ENCODE results near the gene SAPCD2. TPM values are rescaled to one million over a fixed set of nuclear protein-coding genes. Genes with fewer than 3 reads are reported as not detected.

SAPCD2 gene
- total and polyA plus RNA-seq, 9 of the 15 experiments (the other 6 are each of a cell fraction or from before 2014, with no cell fraction given): 3.4 to 91.8 (median 18.8) TPM

DNA sequence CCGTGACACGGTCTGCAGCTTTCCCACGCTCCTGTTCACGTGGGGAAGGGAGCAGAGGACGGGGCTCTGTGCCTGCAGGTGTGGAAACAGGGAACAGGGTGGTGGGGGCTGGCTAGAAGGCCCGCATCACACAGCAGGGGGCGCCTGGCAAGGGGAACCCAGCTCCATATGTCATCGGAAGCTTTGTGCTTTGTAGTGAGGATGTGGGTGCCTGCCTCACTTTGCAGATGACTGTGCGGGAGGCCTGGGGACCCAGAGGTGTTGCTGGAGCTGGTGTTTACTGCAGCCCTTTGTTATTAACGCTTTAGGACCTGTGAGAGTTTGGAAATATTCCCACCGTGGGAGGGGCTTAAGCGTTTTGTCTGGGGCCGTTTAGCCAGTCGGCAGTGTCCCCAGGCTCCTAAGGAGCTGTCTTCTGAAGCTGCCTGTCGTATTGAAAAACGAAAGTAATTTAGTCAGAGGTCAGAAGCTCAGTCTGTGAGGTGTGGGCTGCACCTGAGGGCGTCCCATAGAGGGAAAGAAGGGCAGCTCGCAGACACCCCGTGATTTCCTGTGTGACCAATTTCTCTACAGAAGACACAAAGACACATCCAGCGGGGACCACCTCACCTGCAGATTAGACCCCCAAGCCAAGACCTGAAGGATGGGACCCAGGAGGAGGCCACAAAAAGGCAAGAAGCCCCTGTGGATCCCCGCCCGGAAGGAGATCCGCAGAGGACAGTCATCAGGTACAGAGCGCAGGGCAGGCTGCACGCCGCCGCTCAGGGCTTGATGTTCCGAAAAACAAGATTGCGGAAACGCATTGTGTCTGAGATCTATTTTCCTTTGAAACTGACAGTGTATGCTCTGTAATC, 25.5 kb upstream of the SAPCD2 start:
- ATAC-seq (peak; percentile 90), FAIRE-seq (no peak), DNase-seq (ENCODE audit: extremely low read depth in 1 of 4, low spot score in 3 of 4) (peak in 3 of 4 experiments; percentile 27 to 44 (median 35))
- Histone ChIP-seq H3K27me3 (ENCODE audit: control insufficient read depth in 2 of 2, insufficient read depth in 2 of 2, low read length in 2 of 2) (no peaks in the 10 kb centered on the region), H2AFZ (ENCODE audit: low read depth, low read length) (no peak overlapping the region), H3K4me3 (no peak overlapping the region), H3K4me1 (replicated peaks in 1 of 2; ENCODE audit: control insufficient read depth in 2 of 2, insufficient read depth in 2 of 2, low read length in 2 of 2) (peaks cover 0 to 11% of the 10 kb centered on the region in 2 experiments; a peak in 1 of 5 replicates), H3K27ac (ENCODE audit: extremely low read depth, low read depth, low read length) (no peak overlapping the region), H3K9me1 (ENCODE audit: control insufficient read depth, insufficient read depth, low read length) (no peaks in the 10 kb centered on the region), H3K9me3 (replicated peaks; ENCODE audit: control insufficient read depth, insufficient read depth, low read depth, low read length) (no peaks in the 10 kb centered on the region; the same call in 1 of the 2 replicates), H3K4me2 (ENCODE audit: insufficient read depth, low read length) (no peak overlapping the region), H4K20me1 (replicated peaks; ENCODE audit: control insufficient read depth, insufficient read depth, low read length) (no peaks in the 10 kb centered on the region), H3K9ac (ENCODE audit: insufficient read depth in 1 of 2, low read depth in 2 of 2, low read length in 2 of 2) (no peak overlapping the region), H3K79me2 (ENCODE audit: control insufficient read depth, insufficient read depth, low read length) (no peaks in the 10 kb centered on the region), H3K36me3 (ENCODE audit: control insufficient read depth, insufficient read depth, low read length) (peaks cover 60% of the 10 kb centered on the region; the same call in 2 of the 3 replicates)
- ChIA-PET CTCF (ENCODE audit: low intra/inter-chr PET ratio) (no interaction called here), POLR2A (interaction anchor here (0.6 to 3.3 kb wide), 3 partner anchors 8 to 599 kb away, joined by 3 to 18 read pairs (median 3); partner anchors contain the start of gene MAN1B1)
- in situ Hi-C loops (cut with MboI): no loop called here
- TF ChIP-seq, protein P1, sequence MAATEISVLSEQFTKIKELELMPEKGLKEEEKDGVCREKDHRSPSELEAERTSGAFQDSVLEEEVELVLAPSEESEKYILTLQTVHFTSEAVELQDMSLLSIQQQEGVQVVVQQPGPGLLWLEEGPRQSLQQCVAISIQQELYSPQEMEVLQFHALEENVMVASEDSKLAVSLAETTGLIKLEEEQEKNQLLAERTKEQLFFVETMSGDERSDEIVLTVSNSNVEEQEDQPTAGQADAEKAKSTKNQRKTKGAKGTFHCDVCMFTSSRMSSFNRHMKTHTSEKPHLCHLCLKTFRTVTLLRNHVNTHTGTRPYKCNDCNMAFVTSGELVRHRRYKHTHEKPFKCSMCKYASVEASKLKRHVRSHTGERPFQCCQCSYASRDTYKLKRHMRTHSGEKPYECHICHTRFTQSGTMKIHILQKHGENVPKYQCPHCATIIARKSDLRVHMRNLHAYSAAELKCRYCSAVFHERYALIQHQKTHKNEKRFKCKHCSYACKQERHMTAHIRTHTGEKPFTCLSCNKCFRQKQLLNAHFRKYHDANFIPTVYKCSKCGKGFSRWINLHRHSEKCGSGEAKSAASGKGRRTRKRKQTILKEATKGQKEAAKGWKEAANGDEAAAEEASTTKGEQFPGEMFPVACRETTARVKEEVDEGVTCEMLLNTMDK (IDR thresholded peaks at IDR 0.05; ENCODE audit: borderline replicate concordance, insufficient read depth, low read depth, low read length, poor library complexity, severe bottlenecking): peak; percentile 86
- TF ChIP-seq FOXA1 (IDR thresholded peaks at IDR 0.05; ENCODE audit: borderline replicate concordance): no peak
- TF ChIP-seq TRIM24 (IDR thresholded peaks at IDR 0.05): no peak
- no peak for TF ChIP-seq PCBP1 (IDR thresholded peaks at IDR 0.05; ENCODE audit: low read depth, low read length, poor library complexity, severe bottlenecking)
- TF ChIP-seq SMC3 (conservative IDR thresholded peaks at IDR 0.05; ENCODE audit: insufficient read depth, low read depth, low read length): 0 out of 2 replicates have a peak, but pooled peaks have one; percentile 10
- TF ChIP-seq, protein P2, sequence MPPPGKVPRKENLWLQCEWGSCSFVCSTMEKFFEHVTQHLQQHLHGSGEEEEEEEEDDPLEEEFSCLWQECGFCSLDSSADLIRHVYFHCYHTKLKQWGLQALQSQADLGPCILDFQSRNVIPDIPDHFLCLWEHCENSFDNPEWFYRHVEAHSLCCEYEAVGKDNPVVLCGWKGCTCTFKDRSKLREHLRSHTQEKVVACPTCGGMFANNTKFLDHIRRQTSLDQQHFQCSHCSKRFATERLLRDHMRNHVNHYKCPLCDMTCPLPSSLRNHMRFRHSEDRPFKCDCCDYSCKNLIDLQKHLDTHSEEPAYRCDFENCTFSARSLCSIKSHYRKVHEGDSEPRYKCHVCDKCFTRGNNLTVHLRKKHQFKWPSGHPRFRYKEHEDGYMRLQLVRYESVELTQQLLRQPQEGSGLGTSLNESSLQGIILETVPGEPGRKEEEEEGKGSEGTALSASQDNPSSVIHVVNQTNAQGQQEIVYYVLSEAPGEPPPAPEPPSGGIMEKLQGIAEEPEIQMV (tag; conservative IDR thresholded peaks at IDR 0.05; ENCODE audit: low read depth): no peak
- peak in 2 of 3 experiments; percentile 18 to 34; a peak in 1 of 6 replicates for TF ChIP-seq CTCF (IDR thresholded peaks at IDR 0.05 in 2 of 3, conservative IDR thresholded peaks at IDR 0.05 in 1 of 3; ENCODE audit: insufficient read depth in 2 of 3, low read depth in 1 of 3, low read length in 3 of 3)
- TF ChIP-seq SMARCA5 (IDR thresholded peaks at IDR 0.05): no peak
- no TSS peak for BruUV-seq (replicated peaks)
- 83% methylated on average over 29 of the region's 30 CpGs for WGBS (ENCODE audit: insufficient coverage, low coverage, missing lambda C conversion rate)
- intact Hi-C loops (cut with micrococcal nuclease): no loop called here

Data from K562 (cell line).